ENCODE measurements around the gene SRSF3.

SRSF3 gene

DNA sequence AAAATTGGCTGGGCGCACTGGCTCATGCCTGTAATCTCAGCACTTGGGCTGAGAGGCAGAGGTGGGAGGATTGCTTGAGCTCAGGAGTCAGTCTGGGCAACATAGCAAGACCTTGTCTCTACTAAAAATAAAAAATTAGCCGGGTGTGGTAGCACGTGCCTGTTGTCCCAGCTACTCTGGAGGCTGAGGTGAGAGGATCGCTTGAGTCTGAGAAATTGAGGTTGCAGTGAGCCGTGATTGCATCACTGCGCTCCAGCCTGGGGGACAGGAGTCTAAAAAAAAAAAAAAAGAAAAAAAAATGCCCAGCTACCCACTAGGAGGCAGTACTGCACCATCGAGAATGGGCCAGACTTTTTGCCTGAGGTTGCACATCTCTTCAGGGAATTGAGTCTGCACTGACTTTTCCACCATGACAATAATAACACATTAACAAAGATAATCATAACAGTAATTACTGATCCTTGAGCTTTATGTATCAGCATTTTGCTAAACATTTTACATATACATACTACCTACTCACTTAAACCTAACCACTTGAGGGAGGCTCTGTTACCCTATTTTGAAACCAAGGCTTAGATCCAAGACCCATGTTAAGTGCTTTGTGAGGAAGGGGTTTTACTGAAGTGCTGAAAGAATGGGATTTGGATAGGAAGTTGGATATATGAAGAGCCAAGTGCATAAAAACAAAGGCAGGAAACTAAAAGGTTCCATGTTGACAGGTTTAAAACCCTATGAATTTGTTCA, 21.0 kb downstream of the SRSF3 start:
- DNase-seq (ENCODE audit: low read depth, low spot score), result no peak
- H3K4me3 ChIP-seq (ENCODE audit: low read length), result no peak overlapping the region

DNA sequence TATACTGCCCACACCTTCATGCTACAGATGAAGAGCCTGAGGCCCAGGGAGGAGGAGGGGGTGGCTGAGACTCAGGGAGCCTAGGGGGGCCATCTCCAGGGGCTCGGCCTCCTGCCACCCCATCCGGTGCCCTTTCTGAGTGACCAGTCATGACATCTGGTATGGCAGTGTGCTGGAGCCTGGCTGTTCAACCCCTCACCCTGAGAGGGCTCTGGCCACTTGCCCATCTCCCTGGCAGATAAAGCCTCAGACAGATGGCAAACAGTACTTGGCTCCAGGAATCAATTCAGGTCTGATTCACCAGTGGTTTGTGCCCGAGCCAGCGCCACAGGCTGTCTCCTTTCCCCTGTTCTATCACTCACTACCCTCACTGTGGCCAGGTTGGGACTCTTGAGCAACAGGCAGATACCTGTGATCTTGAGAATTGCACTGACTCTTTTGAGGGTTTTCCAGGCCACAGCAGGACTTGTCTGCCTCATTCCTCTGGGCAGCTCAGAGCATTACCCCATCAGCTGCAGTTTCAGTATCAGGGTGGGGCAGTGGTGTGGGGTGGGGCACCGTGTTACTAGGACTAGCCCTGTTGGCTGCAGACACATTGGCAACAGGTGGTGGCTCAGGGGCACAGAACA, 22.8 kb downstream of the SRSF3 start:
- no peak for DNase-seq (ENCODE audit: low read depth, low spot score)
- H3K4me3 ChIP-seq (ENCODE audit: low read length), result no peak overlapping the region

DNA sequence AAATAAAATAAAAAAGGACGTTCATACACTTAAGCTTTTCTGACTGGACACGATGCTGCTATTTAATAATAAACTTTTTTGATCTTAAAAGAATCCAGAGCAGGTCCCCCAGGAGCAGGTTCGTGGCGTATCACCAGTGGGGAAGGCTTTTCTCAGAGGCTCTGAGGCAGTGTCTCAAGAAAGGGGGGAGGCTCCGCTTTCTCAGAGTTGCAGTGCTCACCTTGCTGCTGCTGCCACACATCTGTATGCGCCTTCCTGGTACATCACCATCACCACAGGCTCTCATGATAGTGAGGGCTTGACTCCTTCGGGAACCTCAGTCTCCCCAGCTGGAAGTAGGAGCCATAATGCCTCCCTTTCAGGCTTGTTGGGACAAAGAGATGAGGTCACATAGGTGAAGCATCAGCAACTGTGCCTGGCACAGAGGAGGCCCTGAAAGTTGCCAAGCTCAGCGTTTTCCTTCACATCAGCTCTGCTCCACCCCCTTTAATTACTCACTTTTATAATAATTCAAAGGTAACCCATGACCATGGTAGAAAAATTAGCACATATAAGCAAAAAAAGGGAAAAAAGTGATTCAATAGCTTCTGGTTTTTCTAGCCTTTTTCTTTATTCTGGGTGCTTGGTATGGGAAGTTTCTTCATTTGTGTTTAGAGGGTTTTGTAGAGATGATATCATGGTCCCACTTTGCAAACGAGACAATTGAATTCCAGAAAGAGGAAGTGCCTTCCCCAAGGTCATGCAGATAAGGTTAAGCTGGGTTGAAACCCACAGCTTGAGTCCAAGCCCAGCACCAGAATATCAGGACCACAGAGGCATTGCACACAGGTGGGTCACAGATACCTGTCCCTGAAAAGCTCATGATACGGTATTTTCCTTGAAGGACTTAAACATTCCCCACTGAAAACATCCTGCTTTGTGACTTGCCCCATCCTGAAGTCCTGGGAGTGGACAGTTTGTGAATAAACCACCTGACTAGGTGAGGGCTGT, 24.5 kb downstream of the SRSF3 start:
- DNase-seq (ENCODE audit: low read depth, low spot score), result no peak
- no peak overlapping the region for H3K4me3 ChIP-seq (ENCODE audit: low read length)

DNA sequence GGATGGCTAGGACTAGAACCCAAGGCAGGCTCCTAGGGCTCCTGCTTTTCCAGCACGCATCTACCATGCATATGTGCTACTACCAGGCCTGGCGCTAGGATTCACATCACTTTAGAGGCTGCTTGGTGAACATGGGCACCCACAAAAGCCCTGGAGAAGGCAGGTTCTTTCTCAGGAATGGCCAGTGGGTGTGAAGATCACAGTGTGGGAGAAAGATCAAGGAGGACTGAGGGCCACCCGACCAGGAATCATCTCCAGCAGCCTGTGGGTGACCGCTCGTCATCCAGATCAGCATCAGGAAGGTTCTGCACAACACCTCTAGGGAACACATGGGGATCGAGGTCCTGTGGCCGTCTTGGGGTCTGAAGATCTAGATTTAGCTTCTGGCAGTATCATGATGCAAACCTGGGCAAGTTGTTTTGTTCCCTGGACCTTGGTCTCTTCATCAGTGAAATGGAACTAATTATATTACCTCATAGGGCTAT, 27.3 kb downstream of the SRSF3 start:
- no peak overlapping the region for H3K4me3 ChIP-seq (ENCODE audit: low read length)
- DNase-seq (ENCODE audit: low read depth, low spot score), result no peak

DNA sequence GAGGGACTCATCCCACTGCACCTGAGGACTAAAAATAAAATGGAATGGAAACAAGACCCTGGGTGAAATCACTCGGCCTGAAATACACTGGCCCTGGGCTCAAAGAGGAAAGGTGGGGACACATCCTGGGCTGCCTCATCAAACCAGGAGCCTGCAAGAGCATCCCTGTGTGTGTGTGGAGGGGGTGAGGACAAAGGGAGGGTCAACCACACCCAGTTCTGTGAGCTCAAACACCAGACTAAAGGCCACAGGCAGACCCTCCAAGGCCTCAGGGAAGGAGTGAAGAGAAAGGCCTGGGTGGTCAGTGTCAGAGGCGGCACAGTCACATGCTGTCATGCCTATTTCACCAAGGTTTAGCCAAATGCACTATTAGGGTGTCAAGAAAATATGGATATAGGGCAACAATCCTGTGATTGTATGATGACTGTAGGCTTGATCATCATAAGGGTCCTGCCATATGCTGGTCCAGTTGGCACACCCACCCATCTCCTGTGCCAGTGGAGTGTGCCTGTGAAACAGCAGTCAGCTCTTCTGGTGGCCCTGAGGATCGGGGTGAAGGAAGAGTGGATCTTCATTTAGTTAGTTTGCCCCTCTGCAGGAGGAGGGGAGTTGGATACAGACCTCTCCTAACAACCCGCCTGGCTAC, 28.9 kb downstream of the SRSF3 start:
- no peak overlapping the region for H3K4me3 ChIP-seq (ENCODE audit: low read length)

DNA sequence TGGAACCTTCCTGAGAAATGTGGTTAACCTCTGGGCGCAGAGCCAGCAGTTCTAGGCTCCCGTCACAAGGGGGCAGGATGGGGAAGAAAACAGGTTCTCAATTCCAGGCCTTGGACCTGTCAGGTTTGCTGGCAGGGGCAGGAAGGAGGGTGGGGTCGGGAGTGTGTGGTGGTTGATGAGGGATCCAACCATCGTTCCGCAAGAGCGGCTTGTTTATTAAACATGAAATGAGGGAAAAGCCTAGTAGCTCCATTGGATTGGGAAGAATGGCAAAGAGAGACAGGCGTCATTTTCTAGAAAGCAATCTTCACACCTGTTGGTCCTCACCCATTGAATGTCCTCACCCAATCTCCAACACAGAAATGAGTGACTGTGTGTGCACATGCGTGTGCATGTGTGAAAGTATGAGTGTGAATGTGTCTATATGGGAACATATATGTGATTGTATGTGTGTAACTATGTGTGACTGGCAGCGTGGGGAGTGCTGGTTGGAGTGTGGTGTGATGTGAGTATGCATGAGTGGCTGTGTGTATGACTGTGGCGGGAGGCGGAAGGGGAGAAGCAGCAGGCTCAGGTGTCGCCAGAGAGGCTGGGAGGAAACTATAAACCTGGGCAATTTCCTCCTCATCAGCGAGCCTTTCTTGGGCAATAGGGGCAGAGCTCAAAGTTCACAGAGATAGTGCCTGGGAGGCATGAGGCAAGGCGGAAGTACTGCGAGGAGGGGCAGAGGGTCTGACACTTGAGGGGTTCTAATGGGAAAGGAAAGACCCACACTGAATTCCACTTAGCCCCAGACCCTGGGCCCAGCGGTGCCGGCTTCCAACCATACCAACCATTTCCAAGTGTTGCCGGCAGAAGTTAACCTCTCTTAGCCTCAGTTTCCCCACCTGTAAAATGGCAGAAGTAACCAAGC, 29.6 kb downstream of the SRSF3 start:
- H3K4me3 ChIP-seq (ENCODE audit: low read length), result no peak overlapping the region
- DNase-seq (ENCODE audit: low read depth, low spot score), result peak; percentile 56

More for the DNA sequence above, 28.9 kb downstream of the SRSF3 start:
- DNase-seq (ENCODE audit: low read depth, low spot score), result no peak

DNA sequence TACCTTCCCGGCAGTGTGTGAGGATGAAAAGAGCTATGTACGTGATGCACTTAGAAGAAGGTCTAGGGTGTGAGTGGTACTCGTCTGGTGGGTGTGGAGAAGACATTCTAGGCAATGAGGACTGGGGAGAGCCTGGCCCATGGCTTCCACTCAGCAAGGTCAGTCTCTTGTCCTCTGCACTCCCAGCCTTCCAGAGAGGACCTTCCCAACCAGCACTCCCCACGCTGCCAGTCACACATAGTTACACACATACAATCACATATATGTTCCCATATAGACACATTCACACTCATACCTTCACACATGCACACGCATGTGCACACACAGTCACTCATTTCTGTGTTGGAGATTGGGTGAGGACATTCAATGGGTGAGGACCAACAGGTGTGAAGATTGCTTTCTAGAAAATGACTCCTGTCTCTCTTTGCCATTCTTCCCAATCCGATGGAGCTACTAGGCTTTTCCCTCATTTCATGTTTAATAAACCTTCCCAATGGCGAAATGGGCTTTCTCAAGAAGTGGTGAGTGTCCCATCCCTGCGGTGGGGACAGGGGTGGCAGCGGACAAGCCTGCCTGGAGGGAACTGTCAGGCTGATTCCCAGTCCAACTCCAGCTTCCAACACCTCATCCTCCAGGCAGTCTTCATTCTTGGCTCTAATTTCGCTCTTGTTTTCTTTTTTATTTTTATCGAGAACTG, 30.4 kb downstream of the SRSF3 start:
- no peak for DNase-seq (ENCODE audit: low read depth, low spot score)
- no peak overlapping the region for H3K4me3 ChIP-seq (ENCODE audit: low read length)

DNA sequence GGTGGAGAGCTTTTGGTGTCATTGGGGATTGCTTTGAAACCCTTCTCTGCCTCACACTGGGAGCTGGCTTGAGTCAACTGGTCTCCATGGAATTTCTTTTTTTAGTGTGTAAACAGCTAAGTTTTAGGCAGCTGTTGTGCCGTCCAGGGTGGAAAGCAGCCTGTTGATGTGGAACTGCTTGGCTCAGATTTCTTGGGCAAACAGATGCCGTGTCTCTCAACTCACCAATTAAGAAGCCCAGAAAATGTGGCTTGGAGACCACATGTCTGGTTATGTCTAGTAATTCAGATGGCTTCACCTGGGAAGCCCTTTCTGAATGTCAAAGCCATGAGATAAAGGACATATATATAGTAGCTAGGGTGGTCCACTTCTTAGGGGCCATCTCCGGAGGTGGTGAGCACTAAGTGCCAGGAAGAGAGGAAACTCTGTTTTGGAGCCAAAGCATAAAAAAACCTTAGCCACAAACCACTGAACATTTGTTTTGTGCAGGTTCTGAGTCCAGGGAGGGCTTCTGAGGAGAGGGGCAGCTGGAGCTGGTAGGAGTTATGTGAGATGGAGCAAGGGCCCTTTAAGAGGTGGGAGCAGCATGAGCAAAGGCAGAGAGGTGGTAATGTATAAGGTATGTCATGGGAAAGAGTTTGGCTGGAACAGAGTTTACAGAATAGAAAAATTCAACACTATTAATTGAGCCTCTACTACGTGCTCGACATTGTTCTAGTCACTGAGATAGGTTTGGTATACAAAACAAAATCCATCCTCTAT, 31.2 kb downstream of the SRSF3 start:
- no peak overlapping the region for H3K4me3 ChIP-seq (ENCODE audit: low read length)
- DNase-seq (ENCODE audit: low read depth, low spot score), result no peak

DNA sequence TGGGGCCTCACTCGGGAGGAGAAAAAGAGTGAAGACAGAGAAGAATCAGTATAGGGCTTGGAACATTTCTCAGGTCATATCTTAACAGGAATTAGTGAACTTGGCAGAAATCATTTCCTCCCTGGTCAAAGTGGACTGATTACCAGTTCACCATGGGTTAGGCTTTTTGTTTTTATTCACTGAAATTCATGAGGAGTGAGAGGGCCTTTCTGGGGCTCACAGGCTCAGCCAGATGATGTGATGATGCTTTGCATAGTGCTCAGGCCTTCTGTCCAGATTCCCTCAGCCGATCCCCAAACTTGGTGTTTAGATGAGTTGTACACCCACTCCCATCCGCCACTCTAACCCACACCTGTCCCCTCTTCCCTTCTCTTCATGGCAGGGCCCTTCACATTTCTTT, 32.5 kb downstream of the SRSF3 start:
- no peak overlapping the region for H3K4me3 ChIP-seq (ENCODE audit: low read length)
- DNase-seq (ENCODE audit: low read depth, low spot score), result no peak

DNA sequence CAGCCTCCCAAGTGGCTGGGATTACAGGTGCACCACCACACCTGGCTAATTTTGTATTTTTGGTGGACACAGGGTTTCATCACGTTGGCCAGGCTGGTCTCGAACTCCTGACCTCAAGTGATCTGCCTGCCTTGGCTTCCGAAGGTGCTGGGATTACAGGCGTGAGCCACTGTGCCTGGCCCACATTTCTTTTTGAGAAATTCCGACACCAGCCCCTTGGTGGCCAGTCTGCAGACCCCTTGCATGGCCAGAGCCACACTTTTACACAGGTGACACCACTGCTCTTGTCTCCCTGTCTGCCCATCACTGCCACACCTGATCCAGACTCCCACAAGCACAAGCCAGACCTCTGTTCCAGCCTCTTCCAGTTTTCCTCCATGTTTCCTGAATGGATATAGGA, 33.0 kb downstream of the SRSF3 start:
- DNase-seq (ENCODE audit: low read depth, low spot score), result no peak
- no peak overlapping the region for H3K4me3 ChIP-seq (ENCODE audit: low read length)

DNA sequence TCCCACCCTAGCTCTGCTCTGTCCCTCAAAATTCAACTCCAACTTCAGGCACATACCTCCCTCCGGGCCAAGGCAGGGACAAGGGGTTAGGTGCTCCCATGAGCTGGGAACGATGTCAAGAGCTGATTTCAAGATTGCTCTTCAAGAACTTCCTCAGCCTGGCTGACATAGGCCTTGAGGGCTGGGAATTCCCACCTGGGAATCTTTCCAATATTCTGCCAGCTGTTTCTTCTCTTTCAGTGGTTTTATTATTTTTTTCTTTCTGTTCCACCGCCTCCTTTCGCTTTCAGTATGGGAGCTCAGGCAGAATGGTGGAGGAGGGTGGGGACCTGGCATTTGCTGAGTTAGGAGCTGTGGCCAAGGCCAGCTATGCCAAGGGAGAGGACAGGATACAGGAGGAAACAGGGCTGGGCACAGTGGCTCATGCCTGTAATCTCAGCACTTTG, 33.7 kb downstream of the SRSF3 start:
- no peak for DNase-seq (ENCODE audit: low read depth, low spot score)
- H3K4me3 ChIP-seq (ENCODE audit: low read length), result no peak overlapping the region

DNA sequence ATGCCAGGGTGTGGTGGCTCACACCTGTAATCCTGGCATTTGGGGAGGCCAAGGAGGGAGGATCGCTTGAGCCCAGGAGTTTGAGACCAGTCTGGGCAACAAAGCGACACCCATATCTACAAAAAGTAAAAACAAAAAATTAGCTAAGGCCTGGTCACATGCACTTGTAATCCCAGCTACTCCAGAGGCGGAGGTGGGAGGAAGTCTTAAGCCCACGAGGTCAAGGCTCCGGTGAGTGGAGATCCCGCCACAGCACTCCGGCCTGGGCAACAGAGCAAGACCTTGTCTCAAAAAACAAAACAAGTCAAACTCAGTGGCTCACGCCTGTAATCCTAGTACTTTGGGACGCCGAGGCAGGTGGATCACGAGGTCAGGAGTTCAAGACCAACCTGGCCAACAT, 35.6 kb downstream of the SRSF3 start:
- no peak for DNase-seq (ENCODE audit: low read depth, low spot score)
- H3K4me3 ChIP-seq (ENCODE audit: low read length), result no peak overlapping the region

DNA sequence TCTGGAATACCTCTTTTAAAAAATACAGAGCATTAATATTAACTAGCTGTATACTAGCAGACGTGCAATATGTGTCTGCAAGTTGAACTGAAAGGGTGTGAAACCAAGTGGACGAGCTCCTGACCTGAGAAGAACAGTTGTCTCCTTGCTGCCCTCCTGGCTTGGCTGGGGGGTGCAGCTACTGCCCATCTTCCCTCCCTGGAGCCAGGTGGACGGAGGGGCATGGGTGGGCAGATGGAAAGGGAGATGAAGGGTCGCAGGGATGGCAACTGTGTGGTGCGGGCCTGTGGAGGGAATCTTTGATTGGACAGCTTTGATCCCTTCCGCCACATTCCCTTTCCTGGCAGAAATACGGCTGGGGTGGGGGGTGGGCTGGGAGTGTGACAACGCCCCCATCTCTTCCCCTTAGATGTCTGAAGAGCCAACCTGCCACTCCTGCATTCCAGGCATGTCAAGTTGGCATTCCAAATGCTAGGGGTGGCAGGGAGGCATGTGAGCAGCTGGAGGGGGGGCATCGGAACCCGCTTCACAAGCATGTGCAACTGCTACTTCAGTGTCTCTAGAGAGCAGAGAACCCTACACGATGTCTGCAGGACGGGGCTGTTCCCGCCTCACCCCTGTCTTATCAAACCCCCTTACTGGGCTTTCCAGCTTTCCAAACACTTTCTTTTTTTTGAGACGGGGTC, 37.3 kb downstream of the SRSF3 start:
- no peak for DNase-seq (ENCODE audit: low read depth, low spot score)
- no peak overlapping the region for H3K4me3 ChIP-seq (ENCODE audit: low read length)

DNA sequence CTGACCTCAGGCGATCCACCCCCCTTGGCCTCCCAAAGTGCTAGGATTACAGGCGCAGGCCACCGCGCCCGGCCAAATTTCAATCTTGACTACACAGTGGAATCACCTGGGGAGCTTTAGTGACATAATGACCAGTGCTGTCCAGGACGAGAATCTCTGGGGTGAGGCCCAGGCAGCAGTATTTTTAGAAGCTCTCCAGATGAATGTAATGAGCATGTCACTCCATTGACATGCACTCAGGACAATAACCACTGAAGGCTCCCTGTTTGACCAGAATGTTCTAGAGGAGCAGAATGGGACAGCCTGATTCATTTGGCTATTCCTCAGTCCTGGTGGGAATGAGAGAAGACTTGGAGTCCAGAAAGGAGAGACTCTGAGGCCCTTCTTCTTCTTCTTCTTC, 39.2 kb downstream of the SRSF3 start:
- no peak overlapping the region for H3K4me3 ChIP-seq (ENCODE audit: low read length)
- no peak for DNase-seq (ENCODE audit: low read depth, low spot score)

DNA sequence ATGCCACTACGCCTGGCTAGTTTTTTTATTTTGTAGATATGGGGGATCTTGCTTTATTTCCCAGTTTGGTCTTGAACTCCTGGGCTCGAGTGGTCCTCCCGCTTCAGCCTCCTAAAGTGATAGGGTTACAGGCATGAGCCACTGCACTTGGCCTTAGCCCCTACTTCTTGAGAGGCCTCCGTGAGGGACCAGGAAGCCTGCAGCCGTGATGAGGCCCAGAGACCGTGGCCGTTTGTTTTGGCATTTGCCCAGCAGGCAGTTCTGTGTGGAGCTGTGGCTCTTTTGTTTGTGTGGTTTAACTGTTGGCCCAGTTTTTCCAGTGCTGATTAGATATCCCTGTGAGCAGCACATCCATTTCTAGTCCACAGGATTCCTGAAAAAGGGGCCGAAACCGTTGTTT, 39.8 kb downstream of the SRSF3 start:
- H3K4me3 ChIP-seq (ENCODE audit: low read length), result no peak overlapping the region
- no peak for DNase-seq (ENCODE audit: low read depth, low spot score)

DNA sequence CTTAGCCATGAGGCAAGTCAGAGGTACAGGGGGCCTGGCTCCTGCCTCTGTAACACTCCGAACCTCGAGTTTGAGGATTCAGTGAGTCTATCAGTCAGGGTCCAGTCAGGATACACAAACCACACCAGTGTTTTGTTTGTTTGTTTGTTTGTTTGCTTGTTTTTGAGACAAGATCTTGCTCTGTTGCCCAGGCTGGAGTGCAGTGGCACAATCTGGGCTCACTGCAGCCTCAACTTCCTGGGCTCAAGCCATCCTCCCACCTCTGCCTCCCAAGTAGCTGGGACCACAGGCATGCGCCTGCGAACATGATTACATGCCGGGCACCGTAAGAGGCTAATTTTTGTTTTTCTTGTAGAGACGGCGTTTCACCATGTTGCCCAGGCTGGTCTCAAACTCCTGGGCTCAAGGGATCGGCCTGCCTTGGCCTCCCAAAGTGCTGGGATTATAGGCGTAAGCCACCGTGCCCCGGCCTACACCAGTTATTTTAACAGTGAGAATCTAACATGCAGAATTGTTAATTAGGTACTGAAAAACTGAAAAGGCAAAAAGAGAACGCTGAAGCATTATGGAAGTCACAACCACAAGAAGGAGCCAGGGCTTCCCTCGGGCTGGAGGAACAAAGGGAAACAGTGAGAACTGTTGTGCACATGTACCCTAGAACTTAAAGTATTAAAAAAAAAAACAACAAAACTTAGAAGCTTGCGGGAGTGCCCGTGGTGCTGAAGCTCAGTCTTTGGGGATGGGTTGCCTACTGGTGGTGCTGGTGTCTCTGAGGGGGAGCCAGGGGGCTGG, 40.4 kb downstream of the SRSF3 start:
- H3K4me3 ChIP-seq (ENCODE audit: low read length), result no peak overlapping the region
- no peak for DNase-seq (ENCODE audit: low read depth, low spot score)

All from Jurkat, Clone E6-1 (cell line).